GM12878 (cell line): ENCODE results near the gene ACSL4. TPM values are rescaled to one million over a fixed set of nuclear protein-coding genes. Genes with fewer than 3 reads are reported as not detected.
A peak's percentile ranks its signal among the peaks of the same experiment; 100 is the strongest.

Experiments used
- ATAC-seq: fragments of 200-7000 bp; cut with Tn5 transposase; 3 replicates; pipeline ENCODE4 v1.9.1; 2020; ENCODE audit warnings: mild to moderate bottlenecking, moderate library complexity
- BruUV-seq: library from RNA; stranded (reverse); fragments of 400-500 nt; replicated peaks from 2 replicates; lab custom pipeline; 2021; lab: Mats Ljungman, UMichigan
- CTCF ChIA-PET: fragments of 300-600 bp; sonication (Branson Sonifier 250); formaldehyde crosslinking; extraction: SDS; loops from one replicate; lab custom pipeline; 2021; ENCODE audit warnings: inconsistent platforms; lab: Yijun Ruan, JAX
- POLR2A ChIA-PET: fragments of 350-600 bp; formaldehyde crosslinking; extraction: SDS; loops from one replicate; lab custom pipeline; 2021; ENCODE audit warnings: inconsistent platforms; lab: Charles Lee
- RAD21 ChIA-PET: fragments of 300-600 bp; sonication (Branson Sonifier 250); formaldehyde crosslinking; loops from one replicate; lab custom pipeline; 2023; ENCODE audit warnings: antibody characterized with exemption; ENCODE audit not compliant: unreplicated experiment; lab: Charles Lee
- SMC1A ChIA-PET: fragments of 300-600 bp; sonication (Branson Sonifier 250); formaldehyde crosslinking; loops from one replicate; lab custom pipeline; 2023; ENCODE audit not compliant: unreplicated experiment, uncharacterized antibody; lab: Charles Lee
- DNase-seq: peaks from one replicate; pipeline ENCODE4 v3.0.0-alpha.2; 2011; ENCODE audit warnings: low read depth, low spot score
- FAIRE-seq: peaks from 3 replicates; lab custom pipeline; 2011; peaks lifted over from hg19 to GRCh38; lab: Jason Lieb, UNC
- H2AFZ ChIP-seq: 2 replicates; pipeline ENCODE4 v1.6.0; 2011; ENCODE audit warnings: low read depth, low read length, control low read depth; ENCODE audit not compliant: control insufficient read depth
- H3K27ac ChIP-seq: 2 replicates; pipeline ENCODE4 v1.5.1; 2011; ENCODE audit warnings: control low read depth; ENCODE audit not compliant: control insufficient read depth, insufficient read depth
- H3K27me3 ChIP-seq, 2 experiments: replicated peaks in 1 of 2; 2 replicates each; pipeline versions ENCODE4 v1.6.0 to v1.6.1; 2011; ENCODE audit warnings: low read length in 1 of 2; ENCODE audit not compliant: control insufficient read depth in 2 of 2, insufficient read depth in 2 of 2
- H3K36me3 ChIP-seq, 2 experiments: 2 replicates each; pipeline ENCODE4 v1.5.1; 2011; ENCODE audit warnings: low read length in 1 of 2; ENCODE audit not compliant: control insufficient read depth in 2 of 2, insufficient read depth in 2 of 2
- H3K4me1 ChIP-seq: 2 replicates; pipeline ENCODE4 v1.6.1; 2011; ENCODE audit warnings: mild to moderate bottlenecking, low read length, moderate library complexity, mixed read lengths; ENCODE audit not compliant: control insufficient read depth, insufficient read depth
- H3K4me2 ChIP-seq: 2 replicates; pipeline ENCODE4 v1.6.0; 2011; ENCODE audit warnings: control low read depth; ENCODE audit not compliant: control insufficient read depth, insufficient read depth
- H3K4me3 ChIP-seq: fragments of 200-600 bp; sonication (generic); 2 replicates; pipeline ENCODE4 v1.5.1; 2016
- H3K79me2 ChIP-seq: 2 replicates; pipeline ENCODE4 v1.6.0; 2011; ENCODE audit warnings: low read length; ENCODE audit not compliant: control insufficient read depth, insufficient read depth
- H3K9ac ChIP-seq: 2 replicates; pipeline ENCODE4 v1.8.0; 2011; ENCODE audit warnings: low read length, control low read depth, mixed read lengths; ENCODE audit not compliant: control insufficient read depth, insufficient read depth
- H3K9me3 ChIP-seq: replicated peaks from 3 replicates; pipeline ENCODE4 v1.5.1; 2011; ENCODE audit warnings: mild to moderate bottlenecking, low read length; ENCODE audit not compliant: control insufficient read depth, insufficient read depth
- H4K20me1 ChIP-seq: 2 replicates; pipeline ENCODE4 v1.6.0; 2011; ENCODE audit not compliant: control insufficient read depth, insufficient read depth
- ASH2L ChIP-seq: fragments of 300-600, 200-600 bp; sonication (generic); IDR thresholded peaks from 2 replicates; pipeline ENCODE4 v1.6.1; 2017; ENCODE audit warnings: low read depth, mild to moderate bottlenecking, borderline replicate concordance
- CBFB ChIP-seq: IDR thresholded peaks from 2 replicates; pipeline ENCODE4 v1.6.1; 2016; ENCODE audit warnings: antibody characterized with exemption, low read depth
- CREM ChIP-seq: IDR thresholded peaks from 2 replicates; pipeline ENCODE4 v1.6.1; 2014; ENCODE audit warnings: antibody characterized with exemption, low read depth
- HDAC2 ChIP-seq: fragments of 200-600 bp; sonication (generic); IDR thresholded peaks from 2 replicates; pipeline ENCODE4 v1.6.1; 2017
- KDM1A ChIP-seq: fragments of 200-600 bp; sonication (generic); IDR thresholded peaks from 2 replicates; pipeline ENCODE4 v1.6.1; 2016; ENCODE audit warnings: borderline replicate concordance
- MTA3 ChIP-seq: IDR thresholded peaks from 2 replicates; pipeline ENCODE4 v1.6.1; 2012; ENCODE audit warnings: low read length, inconsistent platforms, borderline replicate concordance
- NRF1 ChIP-seq: conservative IDR thresholded peaks from 2 replicates; pipeline ENCODE4 v1.6.1; 2011; ENCODE audit warnings: mild to moderate bottlenecking, low read depth, low read length, improper control_type of control experiment
- POU2F2 ChIP-seq: IDR thresholded peaks from 3 replicates; pipeline ENCODE4 v1.6.1; 2011; ENCODE audit warnings: low read depth, mild to moderate bottlenecking, low read length, borderline replicate concordance
- SMC3 ChIP-seq: IDR thresholded peaks from 2 replicates; pipeline ENCODE4 v1.6.1; 2011; ENCODE audit warnings: low read length, improper control_type of control experiment, borderline replicate concordance
- STAT1 ChIP-seq: fragments of 450-650 bp; conservative IDR thresholded peaks from 2 replicates; pipeline ENCODE4 v1.6.1; 2014; ENCODE audit warnings: antibody characterized with exemption, mild to moderate bottlenecking
- SUZ12 ChIP-seq: fragments of 200-600 bp; sonication (generic); IDR thresholded peaks from one replicate; pipeline ENCODE4 v1.6.1; 2018; ENCODE audit warnings: antibody characterized with exemption, mild to moderate bottlenecking; ENCODE audit not compliant: unreplicated experiment
- TCF12 ChIP-seq: IDR thresholded peaks from 2 replicates; pipeline ENCODE4 v1.6.1; 2011; ENCODE audit warnings: low read depth, mild to moderate bottlenecking, low read length
- ZBED1 ChIP-seq: IDR thresholded peaks from 2 replicates; pipeline ENCODE4 v1.6.1; 2016; ENCODE audit warnings: borderline replicate concordance
- WGBS: methylation state at CpG from one replicate; pipeline ENCODE4 v1.1.6; 2016; ENCODE audit warnings: low lambda C conversion rate; ENCODE audit not compliant: insufficient replicate concordance, insufficient coverage; ENCODE audit errors: missing lambda C conversion rate; 5-methylcytosine and 5-hydroxymethylcytosine counted together
- in situ Hi-C: fragments of 300-500 bp; cut with MboI; formaldehyde crosslinking; loops from 9 replicates; pipeline ENCODE4 v1.14.3; 2018; ENCODE audit warnings: mixed read lengths
- intact Hi-C: fragments of 100-400 bp; cut with micrococcal nuclease; formaldehyde crosslinking; loops from one replicate; pipeline ENCODE4 v1.14.2; 2022; ENCODE audit not compliant: unreplicated experiment
- polyA plus RNA-seq, 11 experiments: library from polyadenylated mRNA; depleted of rRNA in 4 of 11; unstranded in 6 of 11; stranded (reverse) in 5 of 11; fragments of >200 nt; fragmentation: Nextera tagmentation in 4 of 11; fragmentation: Illumina TruSeq in 1 of 11; extraction: Ambion mirVana in 4 of 11; extraction: Trizol in 1 of 11; gene quantifications; 1 replicate in 1 of 11; 2 replicates in 10 of 11; pipeline versions ENCODE4 v1.2.1 to v1.2.3, GENCODE V29; 2011 to 2016; ENCODE audit warnings: inconsistent platforms in 2 of 11, missing spikeins in 2 of 11, low read depth in 1 of 11
- total RNA-seq, 4 experiments: library from RNA; depleted of rRNA in 3 of 4; stranded (reverse); fragments of >200 nt in 3 of 4; fragmentation: Illumina TruSeq in 1 of 4; extraction: Trizol in 1 of 4; gene quantifications; 2 replicates each; pipeline versions ENCODE4 v1.2.1 to v1.2.3, GENCODE V29; 2013 to 2021
- TF ChIP-seq, protein P1 (sequence below): fragments of 450-650 bp; IDR thresholded peaks from 2 replicates; pipeline ENCODE4 v1.6.1; 2017; ENCODE audit warnings: antibody characterized with exemption, mild to moderate bottlenecking, moderate library complexity
- TF ChIP-seq, protein P2 (sequence below): fragments of 450-650 bp; IDR thresholded peaks from 2 replicates; pipeline ENCODE4 v1.6.1; 2017; ENCODE audit warnings: mild to moderate bottlenecking
- TF ChIP-seq, protein P3 (sequence below): fragments of 150-350 bp; IDR thresholded peaks from 2 replicates; pipeline ENCODE4 v1.6.1; 2016; ENCODE audit warnings: low read depth, low read length

The ACSL4 gene
- total and polyA plus RNA-seq, 10 of the 15 experiments (the other 5 are each of a cell fraction or from before 2014, with no cell fraction given): 20.7 to 66.6 (median 45.4) TPM

DNA sequence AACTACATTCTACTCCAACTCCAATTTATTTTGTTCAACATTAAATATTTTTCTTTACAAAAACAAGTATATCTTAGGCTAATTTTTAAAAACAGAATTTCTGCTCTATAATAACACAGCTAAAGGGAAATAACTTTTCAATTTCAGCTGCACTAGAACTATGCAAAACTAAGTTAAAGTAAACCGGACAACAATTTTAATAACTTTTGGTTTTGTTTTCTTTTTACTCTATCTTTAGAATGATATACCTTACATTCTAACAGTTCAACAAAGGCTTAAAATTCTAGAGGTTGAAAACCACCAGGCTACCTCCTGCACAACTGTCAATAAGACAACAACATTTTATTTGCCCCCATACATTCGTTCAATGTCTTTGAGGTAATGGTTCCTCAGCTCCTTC is 89.4 kb downstream of the ACSL4 start:
- DNase-seq: no peak
- H3K79me2 ChIP-seq: no peaks in the 10 kb centered on the region
- no peak overlapping the region for H3K9ac ChIP-seq
- H3K9me3 ChIP-seq: no peaks in the 10 kb centered on the region
- no peak overlapping the region for H2AFZ ChIP-seq
- ChIA-PET POLR2A (no interaction called here), RAD21 (no interaction called here), CTCF (interaction anchor here (0.9 to 1.8 kb wide), 4 partner anchors 9 to 213 kb away, joined by 3 to 13 read pairs (median 4); no protein-coding TSS in a partner anchor), SMC1A (interaction anchor here (1.0 to 1.4 kb wide), 3 partner anchors 10 to 215 kb away, joined by 3 to 4 read pairs (median 3); no protein-coding TSS in a partner anchor)
- 0% methylated on average over 2 of the region's 2 CpGs for WGBS
- ATAC-seq: no peak
- no peaks in the 10 kb centered on the region; a peak in 1 of 4 replicates for H3K36me3 ChIP-seq
- peak overlapping the region; percentile 6; the same call in 1 of the 2 replicates for H3K27ac ChIP-seq
- intact Hi-C loops: no loop called here
- no peak overlapping the region for H3K4me3 ChIP-seq
- no peaks in the 10 kb centered on the region for H3K4me1 ChIP-seq
- H3K27me3 ChIP-seq: no peaks in the 10 kb centered on the region
- in situ Hi-C loops: no loop called here
- FAIRE-seq: no peak
- H4K20me1 ChIP-seq: no peaks in the 10 kb centered on the region
- H3K4me2 ChIP-seq: 0 out of 2 replicates have a peak overlapping the region, but pooled peaks have one; percentile 30
- TSS peak; percentile 29 for BruUV-seq
- TF ChIP-seq KDM1A (no peak), STAT1 (no peak), CBFB (no peak), ASH2L (no peak), ZBED1 (no peak), SUZ12 (no peak), CREM (no peak), SMC3 (no peak), TCF12 (no peak), POU2F2 (no peak), NRF1 (no peak), MTA3 (no peak), HDAC2 (no peak)
- TF ChIP-seq, protein P1, sequence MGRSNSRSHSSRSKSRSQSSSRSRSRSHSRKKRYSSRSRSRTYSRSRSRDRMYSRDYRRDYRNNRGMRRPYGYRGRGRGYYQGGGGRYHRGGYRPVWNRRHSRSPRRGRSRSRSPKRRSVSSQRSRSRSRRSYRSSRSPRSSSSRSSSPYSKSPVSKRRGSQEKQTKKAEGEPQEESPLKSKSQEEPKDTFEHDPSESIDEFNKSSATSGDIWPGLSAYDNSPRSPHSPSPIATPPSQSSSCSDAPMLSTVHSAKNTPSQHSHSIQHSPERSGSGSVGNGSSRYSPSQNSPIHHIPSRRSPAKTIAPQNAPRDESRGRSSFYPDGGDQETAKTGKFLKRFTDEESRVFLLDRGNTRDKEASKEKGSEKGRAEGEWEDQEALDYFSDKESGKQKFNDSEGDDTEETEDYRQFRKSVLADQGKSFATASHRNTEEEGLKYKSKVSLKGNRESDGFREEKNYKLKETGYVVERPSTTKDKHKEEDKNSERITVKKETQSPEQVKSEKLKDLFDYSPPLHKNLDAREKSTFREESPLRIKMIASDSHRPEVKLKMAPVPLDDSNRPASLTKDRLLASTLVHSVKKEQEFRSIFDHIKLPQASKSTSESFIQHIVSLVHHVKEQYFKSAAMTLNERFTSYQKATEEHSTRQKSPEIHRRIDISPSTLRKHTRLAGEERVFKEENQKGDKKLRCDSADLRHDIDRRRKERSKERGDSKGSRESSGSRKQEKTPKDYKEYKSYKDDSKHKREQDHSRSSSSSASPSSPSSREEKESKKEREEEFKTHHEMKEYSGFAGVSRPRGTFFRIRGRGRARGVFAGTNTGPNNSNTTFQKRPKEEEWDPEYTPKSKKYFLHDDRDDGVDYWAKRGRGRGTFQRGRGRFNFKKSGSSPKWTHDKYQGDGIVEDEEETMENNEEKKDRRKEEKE: no peak
- TF ChIP-seq, protein P2, sequence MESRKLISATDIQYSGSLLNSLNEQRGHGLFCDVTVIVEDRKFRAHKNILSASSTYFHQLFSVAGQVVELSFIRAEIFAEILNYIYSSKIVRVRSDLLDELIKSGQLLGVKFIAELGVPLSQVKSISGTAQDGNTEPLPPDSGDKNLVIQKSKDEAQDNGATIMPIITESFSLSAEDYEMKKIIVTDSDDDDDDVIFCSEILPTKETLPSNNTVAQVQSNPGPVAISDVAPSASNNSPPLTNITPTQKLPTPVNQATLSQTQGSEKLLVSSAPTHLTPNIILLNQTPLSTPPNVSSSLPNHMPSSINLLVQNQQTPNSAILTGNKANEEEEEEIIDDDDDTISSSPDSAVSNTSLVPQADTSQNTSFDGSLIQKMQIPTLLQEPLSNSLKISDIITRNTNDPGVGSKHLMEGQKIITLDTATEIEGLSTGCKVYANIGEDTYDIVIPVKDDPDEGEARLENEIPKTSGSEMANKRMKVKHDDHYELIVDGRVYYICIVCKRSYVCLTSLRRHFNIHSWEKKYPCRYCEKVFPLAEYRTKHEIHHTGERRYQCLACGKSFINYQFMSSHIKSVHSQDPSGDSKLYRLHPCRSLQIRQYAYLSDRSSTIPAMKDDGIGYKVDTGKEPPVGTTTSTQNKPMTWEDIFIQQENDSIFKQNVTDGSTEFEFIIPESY: no peak
- TF ChIP-seq, protein P3, sequence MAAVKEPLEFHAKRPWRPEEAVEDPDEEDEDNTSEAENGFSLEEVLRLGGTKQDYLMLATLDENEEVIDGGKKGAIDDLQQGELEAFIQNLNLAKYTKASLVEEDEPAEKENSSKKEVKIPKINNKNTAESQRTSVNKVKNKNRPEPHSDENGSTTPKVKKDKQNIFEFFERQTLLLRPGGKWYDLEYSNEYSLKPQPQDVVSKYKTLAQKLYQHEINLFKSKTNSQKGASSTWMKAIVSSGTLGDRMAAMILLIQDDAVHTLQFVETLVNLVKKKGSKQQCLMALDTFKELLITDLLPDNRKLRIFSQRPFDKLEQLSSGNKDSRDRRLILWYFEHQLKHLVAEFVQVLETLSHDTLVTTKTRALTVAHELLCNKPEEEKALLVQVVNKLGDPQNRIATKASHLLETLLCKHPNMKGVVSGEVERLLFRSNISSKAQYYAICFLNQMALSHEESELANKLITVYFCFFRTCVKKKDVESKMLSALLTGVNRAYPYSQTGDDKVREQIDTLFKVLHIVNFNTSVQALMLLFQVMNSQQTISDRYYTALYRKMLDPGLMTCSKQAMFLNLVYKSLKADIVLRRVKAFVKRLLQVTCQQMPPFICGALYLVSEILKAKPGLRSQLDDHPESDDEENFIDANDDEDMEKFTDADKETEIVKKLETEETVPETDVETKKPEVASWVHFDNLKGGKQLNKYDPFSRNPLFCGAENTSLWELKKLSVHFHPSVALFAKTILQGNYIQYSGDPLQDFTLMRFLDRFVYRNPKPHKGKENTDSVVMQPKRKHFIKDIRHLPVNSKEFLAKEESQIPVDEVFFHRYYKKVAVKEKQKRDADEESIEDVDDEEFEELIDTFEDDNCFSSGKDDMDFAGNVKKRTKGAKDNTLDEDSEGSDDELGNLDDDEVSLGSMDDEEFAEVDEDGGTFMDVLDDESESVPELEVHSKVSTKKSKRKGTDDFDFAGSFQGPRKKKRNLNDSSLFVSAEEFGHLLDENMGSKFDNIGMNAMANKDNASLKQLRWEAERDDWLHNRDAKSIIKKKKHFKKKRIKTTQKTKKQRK: no peak
